K562 treated with DMSO at 1 percent for 4 hours (cell line): Measurements from ENCODE around the gene OR11G2. TPM values are rescaled to one million over a fixed set of nuclear protein-coding genes. Genes with fewer than 3 reads are reported as not detected.

Experiments used
- total RNA-seq: library from RNA; unstranded; fragments of 300-600 nt; gene quantifications from 2 replicates; pipeline ENCODE4 v1.2.3, GENCODE V29; 2022; ENCODE audit not compliant: insufficient read depth

The OR11G2 gene, protein sequence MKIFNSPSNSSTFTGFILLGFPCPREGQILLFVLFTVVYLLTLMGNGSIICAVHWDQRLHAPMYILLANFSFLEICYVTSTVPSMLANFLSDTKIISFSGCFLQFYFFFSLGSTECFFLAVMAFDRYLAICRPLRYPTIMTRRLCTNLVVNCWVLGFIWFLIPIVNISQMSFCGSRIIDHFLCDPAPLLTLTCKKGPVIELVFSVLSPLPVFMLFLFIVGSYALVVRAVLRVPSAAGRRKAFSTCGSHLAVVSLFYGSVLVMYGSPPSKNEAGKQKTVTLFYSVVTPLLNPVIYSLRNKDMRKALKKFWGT
- not detected in 2 replicates for total RNA-seq

DNA sequence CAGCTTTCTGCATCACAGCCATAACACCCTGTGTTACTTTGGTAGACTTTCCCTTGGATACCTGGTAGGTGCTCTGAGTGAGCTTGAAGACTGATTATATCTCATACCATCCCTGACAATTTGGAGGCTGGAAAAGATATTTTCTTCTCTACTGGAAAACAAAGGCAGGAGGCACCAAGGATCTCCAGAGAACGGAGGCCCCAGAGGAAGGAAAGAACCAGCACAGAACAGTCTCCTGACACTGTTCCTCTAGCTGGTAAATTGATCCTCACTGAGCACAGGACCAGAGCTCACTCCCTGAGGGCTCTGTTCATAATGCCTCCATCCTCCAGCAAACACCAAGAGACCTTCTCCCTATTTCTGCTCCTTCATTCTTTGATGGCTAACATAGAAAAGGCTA lies at the start of gene OR11G2:
TSS of gene OR11G2 (plus strand) at position 301 of the 400 bp plus-strand sequence. CDS start 6,542 bp downstream, outside the sequence.

DNA sequence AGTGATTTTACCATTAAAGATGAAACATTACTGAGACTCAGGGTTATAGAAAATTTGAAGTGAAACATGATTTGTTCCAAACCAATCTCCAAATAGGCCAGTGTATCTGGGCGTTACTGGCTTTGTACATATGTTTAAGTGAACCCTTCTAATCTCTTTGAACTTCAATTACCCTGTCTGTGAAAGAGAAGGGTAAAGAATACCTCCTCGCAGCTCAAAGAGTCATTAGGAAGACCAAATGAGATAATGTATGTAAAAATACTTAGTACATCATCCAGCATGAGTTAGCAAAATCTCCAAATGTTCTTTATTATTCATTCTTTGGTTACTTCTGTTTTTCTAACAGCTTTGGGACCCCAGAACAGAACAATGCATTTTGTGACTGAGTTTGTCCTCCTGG lies 32.7 kb downstream of the OR11G2 start, which contains the start of gene OR11H6:
TSS of gene OR11H6 (plus strand) at position 301 of the 400 bp plus-strand sequence. CDS start at position 301, 0 bp downstream.

DNA sequence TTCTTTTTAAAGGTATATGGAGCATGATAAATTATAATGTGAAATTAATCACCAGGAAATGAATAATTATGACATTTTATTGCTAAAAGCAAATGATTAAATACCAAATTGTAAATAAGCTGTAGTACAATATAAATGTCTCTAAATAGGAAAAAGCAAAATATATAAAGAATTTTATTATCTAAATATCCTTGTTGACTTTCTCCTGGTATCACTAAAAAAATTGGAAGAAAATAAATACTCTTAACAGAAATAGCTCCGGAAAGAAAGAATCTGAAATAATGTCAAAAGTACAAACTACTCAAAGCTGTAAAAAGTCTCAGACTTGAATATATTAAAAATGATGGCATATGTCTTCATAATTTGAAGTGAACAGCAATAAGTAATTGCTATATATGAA lies 38.0 kb downstream of the OR11G2 start, which contains the start of gene OR11H7:
TSS of gene OR11H7 (plus strand) at position 301 of the 400 bp plus-strand sequence.

Other genes with a start within 250 kb of the OR11G2 start
- gene OR4K15, start 215.3 kb upstream of the OR11G2 start, total RNA-seq, result not detected in 2 replicates
- gene OR4Q2, start 188.7 kb upstream of the OR11G2 start, total RNA-seq, result not detected in 2 replicates
- gene OR4K14, start 171.6 kb upstream of the OR11G2 start, total RNA-seq, result not detected in 2 replicates
- gene OR4K13, start 154.9 kb upstream of the OR11G2 start, total RNA-seq, result not detected in 2 replicates
- gene OR4L1, start 130.9 kb upstream of the OR11G2 start, total RNA-seq, result not detected in 2 replicates
- gene OR4K17, start 80.2 kb upstream of the OR11G2 start, total RNA-seq, result not detected in 2 replicates
- gene OR4N5, start 52.1 kb upstream of the OR11G2 start, total RNA-seq, result not detected in 2 replicates
- gene OR11H6, start 32.8 kb downstream of the OR11G2 start, total RNA-seq, result not detected in 2 replicates
- not detected in 2 replicates for gene OR11H7, start 38.1 kb downstream of the OR11G2 start, total RNA-seq
- gene OR11H4, start 48.4 kb downstream of the OR11G2 start, total RNA-seq, result not detected in 2 replicates
- gene TTC5, start 115.1 kb downstream of the OR11G2 start, total RNA-seq, result 2.1 and 2.7 TPM in 2 replicates
- gene CCNB1IP1, start 142.4 kb downstream of the OR11G2 start, total RNA-seq, result 99.0 and 107 TPM in 2 replicates
- 20.8 and 24.1 TPM in 2 replicates for gene PARP2, start 152.7 kb downstream of the OR11G2 start, total RNA-seq
- 9.1 and 9.3 TPM in 2 replicates for gene TEP1, start 222.6 kb downstream of the OR11G2 start, total RNA-seq
- 0.10 TPM in 1 of 2 replicates, not detected in the other for gene KLHL33, start 245.3 kb downstream of the OR11G2 start, total RNA-seq